GM19372 (cell line): ENCODE results near the gene BMERB1.
"Not testable (repeated sequence)": the region's sequence is repeated elsewhere in the genome, so short reads cannot be mapped to it uniquely, and the experiment has no call there.

Experiments used
- ATAC-seq: cut with Tn5 transposase; IDR thresholded peaks from one replicate; pipeline ENCODE4 v1.9.1; 2021; ENCODE audit warnings: mild to moderate bottlenecking, low read depth, moderate library complexity; ENCODE audit not compliant: unreplicated experiment

BMERB1 gene

DNA sequence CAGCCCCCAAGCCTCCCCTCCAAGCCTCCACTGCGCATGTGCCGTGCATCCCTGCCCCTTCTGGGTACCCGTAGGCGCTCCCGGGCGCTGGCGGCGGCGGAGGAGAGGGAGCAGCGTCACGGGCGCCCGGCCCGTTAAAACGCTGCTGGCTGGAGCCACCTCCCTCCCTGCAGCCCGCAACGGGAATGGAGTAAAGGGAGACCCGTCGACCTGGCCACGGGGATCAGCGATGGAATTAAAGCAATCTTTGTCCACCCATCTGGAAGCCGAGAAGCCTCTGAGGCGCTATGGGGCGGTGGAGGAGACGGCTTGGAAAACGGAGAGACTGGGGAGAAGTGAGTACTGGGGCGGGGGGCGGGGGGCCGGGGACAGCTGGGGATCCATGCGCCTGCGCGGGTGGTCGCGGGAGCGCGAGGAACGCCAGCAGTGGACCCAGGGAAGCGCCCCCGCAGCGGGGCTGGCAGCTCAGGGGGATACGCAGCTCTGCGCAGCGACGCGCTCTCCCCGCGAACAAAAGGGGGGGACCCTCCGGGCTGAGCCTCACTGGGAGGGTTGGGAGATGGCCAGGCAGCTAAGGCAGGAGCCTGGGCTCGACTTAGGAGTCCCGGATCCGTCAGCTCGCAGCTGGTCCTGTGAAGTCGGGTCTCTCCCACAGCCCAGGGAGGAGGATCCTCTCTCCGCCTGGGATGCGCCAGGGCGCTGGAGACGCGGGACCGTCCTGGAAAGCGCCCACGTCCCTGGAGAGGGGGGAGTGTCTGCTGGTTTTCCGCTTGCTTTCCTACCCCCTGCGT, at the start of gene BMERB1:
BMERB1 (plus strand) TSS at position 164 of the 791 bp plus-strand sequence; CDS start at position 230, 66 bp downstream.
- no peak for ATAC-seq

DNA sequence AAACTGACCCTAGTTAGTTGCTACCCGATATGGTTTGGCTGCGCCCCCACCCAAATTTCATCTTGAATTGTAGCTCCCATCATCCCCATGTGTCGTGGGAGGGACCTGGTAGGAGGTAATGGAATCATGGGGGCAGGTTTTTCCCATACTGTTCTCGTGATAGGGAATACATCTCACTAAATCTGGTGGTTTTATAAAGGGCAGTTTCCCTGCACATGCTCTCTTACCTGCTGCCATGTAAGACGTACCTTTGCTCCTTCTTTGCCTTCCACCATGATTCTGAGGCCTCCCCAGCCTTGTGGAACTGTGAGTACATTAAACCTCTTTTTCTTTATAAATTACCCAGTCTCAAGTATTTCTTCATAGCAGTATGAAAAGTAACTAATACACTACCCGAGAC, 46.3 kb upstream of the BMERB1 start:
- ATAC-seq: not testable (repeated sequence)

DNA sequence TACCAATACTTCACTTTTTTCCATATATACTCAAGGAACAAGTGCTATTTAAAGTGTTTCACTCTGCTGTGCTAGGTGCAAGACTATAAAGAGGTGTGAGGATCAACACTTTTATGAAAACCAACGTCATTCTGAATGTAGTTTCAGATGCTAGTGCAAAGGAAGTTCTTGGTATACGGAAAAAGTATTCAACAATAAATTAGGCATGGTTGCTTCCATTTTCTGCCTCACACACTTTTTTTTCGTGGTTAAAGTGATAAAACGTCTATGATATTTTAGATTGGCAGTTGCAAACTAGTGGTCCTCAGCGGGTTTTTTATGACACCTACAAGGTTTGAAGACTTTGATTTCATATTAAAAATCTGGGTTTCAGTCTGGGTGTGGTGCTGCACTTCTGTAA, 44.5 kb upstream of the BMERB1 start:
- ATAC-seq: not testable (repeated sequence)

DNA sequence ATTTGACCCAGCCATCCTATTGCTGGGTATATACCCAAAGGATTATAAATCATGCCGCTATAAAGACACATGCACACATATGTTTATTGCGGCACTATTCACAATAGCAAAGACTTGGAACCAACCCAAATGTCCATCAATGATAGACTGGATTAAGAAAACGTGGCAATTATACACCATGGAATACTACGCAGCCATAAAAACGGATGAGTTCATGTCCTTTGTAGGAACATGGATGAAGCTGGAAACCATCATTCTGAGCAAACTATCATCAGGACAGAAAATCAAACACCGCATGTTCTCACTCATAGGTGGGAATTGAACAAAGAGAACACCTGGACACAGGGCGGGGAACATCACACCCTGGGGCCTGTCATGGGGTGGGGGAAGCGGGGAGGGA, 41.4 kb upstream of the BMERB1 start:
- not testable (repeated sequence) for ATAC-seq

DNA sequence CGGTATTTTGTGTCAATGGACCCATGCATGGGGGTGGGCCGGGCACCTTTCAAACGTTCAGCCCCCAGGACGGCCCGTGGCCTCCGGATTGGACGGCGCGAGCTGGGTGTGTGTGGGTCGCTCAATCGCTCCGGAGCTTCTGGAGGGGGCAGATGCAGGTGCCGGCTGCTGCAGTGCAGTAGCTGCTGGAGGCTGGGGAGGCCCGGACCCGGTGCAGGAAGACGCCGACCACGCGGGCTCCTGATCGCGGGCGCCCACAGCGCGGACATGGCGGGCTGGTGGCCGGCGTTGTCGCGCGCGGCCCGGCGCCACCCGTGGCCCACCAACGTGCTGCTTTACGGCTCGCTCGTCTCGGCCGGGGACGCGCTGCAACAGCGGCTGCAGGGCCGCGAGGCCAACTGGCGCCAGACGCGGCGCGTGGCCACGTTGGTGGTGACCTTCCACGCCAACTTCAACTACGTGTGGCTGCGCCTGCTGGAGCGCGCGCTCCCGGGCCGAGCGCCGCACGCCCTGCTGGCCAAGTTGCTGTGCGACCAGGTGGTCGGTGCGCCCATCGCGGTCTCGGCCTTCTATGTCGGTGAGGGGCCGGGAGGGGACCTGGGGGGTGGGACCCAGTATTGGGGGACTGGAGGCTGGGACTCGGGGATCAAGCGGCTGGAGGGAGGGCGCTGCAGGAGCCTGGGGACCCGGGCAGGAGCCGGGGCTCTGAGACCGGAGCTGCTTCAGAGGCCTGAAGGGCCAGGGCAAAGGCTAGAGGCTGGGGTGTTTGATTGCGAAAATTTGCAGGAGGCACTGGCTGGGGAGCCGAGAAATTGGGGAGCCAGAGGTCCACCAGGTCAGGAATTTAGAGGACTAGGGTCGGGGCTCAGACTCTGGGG, 38.5 kb upstream of the BMERB1 start, which contains the start of gene MPV17L:
MPV17L (plus strand) TSS at position 124 of the 878 bp plus-strand sequence; CDS start at position 268, 144 bp downstream.
- not testable (repeated sequence) for ATAC-seq

DNA sequence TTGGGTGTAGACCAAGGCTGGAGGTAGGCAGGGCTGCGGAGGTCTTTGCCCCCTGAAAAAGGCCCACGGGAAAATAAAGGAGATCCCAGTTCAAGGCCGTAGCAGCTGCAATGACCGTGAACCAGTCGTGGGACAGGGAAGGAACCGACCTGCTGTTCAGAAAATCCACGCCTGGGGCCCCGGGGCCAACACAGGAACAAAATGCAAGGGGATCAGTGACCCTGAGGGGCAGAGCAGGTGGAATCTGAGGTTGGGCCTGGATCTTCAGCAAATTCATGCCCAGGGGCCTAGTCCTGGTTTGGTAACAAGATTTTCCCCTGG, 37.9 kb upstream of the BMERB1 start:
- ATAC-seq: not testable (repeated sequence)

DNA sequence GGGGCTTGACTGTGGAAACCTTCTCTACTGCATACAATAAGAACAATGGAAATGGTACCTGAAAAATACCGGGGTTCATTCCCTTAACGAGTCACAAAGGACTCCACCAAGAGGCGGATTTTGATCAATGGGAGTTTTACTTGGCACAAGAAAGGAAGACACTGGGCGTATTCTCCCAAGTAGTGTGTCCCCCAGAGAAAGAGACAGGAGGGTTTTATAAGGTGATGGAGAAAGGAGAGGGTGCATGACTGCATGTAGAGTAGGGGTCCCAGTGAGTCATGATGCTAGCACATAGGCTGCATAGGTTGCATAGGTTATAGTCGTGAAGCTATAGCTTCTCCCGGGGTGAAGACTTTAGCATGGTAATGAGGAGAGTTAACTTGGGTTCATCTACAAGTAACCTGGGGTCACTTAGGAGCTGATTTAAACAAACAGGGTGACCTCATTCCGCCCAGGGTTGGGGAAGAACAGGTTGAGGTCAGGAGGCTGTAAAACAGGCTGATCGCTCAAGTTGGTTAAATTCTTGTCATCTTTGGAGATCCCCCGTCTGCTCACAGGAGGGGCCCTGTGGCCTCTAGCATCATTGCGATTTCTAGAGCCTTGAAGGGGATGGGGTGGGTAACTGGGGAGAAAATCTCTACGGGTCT, 37.3 kb upstream of the BMERB1 start:
- ATAC-seq: no peak

DNA sequence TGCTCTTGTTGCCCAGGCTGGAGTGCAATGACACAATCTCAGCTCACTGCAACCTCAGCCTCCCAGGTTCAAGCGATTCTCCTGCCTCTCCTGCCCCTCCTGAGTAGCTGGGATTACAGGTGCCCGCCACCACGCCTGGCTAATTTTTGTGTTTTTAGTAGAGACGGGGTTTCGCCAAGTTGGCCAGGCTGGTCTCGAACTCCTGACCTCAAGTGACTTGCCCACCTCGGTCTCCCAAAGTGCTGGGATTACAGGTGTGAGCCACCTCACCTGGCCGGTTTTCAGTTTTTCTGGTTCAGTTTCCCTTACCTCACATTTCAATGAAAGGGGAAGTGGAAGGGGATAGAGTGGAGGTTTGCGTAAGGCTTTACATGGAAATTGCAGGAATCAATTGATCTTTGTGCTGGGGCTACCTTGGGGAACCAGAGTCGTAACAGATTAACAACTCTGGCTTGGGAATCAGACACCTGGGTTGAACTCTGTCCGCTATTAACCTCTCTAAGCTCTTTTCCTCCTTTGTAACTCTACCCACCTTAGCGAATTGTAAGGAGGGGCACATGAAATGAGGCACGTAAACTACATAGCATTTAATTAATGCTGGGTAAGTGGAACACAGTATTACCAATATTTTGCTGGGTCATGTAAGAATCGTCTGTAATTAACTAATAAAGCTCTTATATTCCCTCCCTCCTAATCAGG, 35.6 kb upstream of the BMERB1 start:
- no peak for ATAC-seq

DNA sequence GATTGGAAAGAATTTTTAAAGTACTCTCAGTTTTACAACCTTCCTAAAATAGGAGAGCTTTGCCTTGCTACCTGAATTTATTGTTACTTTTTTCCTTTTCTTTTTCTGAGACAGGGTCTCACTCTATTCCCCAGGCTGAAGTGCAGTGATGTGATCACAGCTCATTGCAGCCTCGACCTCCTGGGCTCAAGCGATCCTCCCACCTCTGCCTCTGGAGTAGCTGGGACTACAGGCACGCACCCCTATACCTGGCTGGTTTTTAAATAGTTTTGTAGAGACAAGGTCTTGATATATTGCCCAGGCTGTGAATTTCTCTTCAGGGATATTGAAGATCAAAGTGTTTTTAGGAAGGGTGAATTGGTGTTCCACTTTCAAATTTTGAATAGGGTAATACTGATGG, 35.1 kb upstream of the BMERB1 start:
- no peak for ATAC-seq

DNA sequence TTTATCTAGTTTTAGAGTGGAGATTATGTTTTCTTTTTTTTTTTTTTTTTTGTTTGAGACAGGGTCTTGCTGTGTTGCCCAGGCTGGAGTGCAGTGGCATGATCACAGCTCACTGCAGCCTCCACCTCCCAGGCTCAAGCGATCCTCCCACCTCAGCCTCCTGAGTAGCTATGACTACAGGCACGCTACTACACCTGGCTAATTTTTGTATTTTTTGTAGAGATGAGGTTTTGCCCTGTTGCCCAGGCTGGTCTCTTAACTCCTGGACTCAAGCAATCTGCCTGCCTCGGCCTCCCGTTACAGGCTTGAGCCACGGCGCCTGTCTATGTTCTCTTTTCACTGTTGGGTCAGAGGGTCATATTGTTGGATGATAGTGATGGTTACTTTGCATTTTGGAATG, 34.1 kb upstream of the BMERB1 start:
- not testable (repeated sequence) for ATAC-seq

DNA sequence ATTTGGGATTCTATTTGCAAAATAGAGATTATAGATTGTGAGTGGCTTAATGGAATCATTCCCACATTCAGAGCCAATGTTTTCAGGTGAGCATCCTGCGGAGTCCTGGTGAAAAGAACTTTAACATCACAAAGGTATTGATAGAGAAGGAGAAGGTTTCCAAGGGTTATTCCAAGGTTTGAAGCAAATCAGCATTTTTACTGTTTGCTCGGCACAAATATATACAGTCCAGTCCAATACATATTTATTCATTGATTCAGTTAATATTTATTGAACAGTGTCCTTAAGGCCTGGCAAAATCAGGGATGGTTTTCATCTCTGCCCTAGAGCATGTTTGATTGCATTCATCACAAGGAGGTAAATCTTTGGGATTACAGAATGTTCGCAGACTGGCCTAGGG, 32.4 kb upstream of the BMERB1 start:
- no peak for ATAC-seq

DNA sequence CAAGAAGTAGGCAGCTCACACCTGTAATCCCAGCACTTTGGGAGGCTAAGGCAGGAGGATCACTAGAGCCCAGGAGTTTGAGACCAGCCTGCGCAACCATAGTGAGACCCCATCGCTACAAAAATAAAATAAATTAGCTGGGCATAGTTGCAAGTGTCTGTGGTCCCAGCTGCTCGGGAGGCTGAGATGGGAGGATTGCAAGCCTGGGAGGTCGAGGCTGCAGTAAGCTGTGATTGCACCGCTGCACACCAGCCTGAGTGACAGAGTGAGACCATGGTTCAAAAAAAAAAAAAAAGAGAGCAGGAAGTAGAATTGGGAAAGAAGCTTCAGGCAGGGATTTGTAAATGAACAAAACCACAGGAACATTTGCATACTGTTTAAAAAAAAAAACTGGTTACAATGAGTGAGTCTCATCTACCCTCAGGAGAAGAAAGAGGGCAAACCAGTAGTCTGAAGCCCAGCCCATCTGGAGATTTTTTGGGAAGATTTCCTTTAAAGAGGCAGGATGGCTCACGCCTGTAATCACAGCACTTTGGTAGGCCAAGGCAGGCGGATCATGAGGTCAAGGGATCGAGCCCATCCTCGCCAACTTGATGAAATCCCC, 30.9 kb upstream of the BMERB1 start:
- no peak for ATAC-seq

DNA sequence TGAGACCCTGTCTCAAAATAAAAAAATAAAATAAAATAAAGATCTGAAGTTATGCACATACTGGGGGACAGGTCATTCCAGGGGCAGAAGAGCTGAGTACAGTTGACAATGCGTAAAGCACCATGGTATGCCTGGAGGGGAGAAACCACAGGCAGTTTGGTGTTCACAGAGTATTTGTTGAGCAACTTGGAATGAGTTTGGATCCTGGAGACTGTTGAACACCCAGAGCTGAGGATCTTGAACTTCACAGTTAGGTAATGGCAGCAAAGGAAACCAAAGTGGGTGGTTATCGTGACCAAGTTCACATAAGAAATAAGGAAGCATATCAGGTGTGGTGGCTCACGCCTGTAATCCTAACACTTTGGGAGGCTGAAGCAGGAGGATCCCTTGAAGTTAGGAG, 30.3 kb upstream of the BMERB1 start:
- not testable (repeated sequence) for ATAC-seq

DNA sequence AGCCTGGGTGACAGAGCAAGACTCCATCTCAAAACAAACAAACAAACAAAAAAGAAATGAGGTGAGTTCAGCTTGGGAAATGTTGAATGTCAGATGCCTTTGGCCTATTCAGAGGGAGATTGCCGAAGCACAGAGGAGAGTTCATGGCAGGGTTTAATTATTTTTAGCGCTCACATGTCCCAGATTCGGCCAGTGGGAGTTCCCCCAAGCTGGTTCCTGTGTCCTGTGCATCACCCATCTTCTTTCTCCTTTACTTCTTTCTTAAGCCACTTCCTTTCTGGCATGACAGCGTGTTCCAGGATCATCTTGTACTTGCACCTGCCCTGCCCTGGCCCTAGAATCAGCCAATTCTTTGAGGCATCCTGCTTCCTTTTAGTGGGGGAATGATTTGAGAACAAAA, 29.6 kb upstream of the BMERB1 start:
- ATAC-seq: no peak

DNA sequence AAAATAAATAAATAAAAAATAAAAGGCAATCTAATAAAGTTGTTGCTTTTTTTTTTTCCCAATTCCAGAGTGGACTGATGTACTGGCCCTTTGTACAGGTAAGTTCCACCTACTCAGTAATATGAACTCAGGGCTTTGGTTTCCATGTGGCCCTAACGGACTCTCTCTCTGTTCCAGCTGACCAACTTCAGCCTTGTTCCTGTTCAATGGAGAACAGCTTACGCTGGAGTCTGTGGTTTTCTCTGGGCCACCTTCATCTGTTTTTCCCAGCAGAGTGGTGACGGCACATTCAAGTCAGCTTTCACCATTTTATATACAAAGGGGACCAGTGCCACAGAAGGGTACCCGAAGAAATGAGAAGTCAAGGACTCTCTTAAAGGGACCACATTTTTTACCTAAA, 26.6 kb upstream of the BMERB1 start:
- ATAC-seq: not testable (repeated sequence)

DNA sequence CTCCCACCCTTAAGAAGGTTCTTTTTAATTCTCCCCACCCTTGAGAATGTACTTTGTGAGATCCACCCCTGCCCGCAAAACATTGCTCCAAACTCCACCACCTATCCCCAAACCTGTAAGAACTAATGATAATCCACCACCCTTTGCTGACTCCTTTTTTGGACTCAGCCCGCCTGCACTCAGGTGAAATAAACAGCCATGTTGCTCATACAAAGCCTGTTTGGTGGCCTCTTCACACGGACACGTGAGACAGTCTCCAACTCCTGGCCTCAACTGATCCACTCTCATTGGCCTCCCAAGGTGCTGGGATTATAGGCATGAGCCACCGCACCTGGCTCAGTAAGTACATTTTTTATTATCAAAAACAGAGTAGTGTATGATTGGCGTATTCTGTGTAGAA, 24.9 kb upstream of the BMERB1 start:
- not testable (repeated sequence) for ATAC-seq

DNA sequence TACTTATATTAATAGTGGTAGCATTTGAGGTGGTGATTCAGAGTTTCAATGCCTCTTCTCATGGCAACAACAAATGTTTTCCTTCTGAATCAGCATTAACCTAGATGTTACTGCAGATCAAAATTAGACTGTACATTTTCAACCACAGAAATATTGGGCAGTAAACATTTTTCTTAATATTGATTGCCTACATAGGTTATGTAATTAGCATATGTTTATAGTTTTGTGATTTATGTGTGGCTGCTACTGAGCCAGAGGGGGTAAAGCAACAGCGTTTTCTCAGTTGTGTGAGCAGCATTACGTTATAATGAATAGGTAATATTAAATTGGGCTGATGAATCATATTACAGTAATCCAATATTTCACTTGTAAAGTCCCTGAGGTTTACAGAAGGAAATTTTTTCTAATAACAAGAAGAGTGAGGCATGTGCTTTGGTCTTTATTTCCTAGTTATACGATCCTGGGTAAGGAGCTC, 18.8 kb upstream of the BMERB1 start:
- no peak for ATAC-seq

DNA sequence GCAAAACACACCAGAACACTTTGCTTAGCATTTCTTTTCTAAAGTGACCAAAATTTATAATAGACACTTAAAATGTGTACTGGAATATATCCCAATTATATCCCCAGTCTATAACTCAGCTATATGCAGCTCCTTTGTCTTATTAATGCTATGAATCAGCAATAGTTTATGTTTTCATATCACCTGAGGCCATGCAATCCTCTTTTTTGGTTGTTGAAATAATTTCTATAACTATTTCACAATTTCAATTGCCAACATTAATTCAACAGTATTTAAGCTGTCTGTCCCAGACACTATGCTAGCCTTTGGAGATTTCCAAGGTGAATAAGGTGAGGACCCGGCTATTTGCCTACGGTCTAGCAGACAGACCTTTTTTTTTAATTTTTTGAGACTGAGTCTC, 17.2 kb upstream of the BMERB1 start:
- no peak for ATAC-seq

DNA sequence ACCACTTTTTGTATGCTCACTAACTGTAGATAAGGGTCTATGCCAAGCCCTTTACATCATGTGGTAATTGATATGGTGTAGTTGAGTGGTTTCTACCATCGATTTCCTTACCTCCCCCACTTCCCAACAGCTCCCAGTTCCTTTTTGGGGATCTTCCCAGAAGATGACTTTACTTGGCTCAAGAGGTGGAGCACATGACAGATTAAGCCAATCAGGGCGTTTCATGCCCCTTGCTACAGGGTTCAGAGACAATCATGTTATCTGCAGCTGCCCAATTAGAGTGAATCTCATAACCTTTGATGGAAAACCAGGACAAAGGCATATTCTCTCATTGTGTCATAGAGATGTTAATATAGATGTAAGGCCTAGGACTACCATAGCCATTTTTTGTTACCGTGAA, 16.2 kb upstream of the BMERB1 start:
- no peak for ATAC-seq

DNA sequence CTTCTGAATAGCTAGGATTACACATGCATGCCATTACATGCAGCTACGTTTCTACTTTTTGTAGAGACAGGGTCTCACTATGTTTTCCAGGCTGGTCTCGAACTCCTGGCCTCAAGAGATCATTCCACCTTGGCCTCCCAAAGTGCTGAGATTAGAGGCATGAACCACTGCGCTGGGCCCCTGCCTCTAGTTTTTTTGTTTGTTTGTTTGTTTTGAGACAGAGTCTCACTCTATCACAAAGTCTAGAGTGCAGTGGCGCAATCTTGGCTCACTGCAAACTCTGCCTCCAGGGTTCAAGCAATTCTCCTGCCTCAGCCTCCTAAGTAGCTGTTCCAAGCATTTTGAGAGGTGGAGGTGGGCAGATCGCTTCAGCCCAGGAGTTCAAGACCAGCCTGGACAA, 12.7 kb upstream of the BMERB1 start:
- ATAC-seq: not testable (repeated sequence)
